Esophagus squamous epithelium (tissue), 5 donors: ENCODE measurements around the gene CRLF1. TPM values are rescaled to one million over a fixed set of nuclear protein-coding genes. Genes with fewer than 3 reads are reported as not detected.

ENCODE experiments used
- DNase-seq: peaks from one replicate; lab custom pipeline; 2025; lab: John Stamatoyannopoulos, UW
- H3K27ac ChIP-seq, 4 donors: fragments of 200-600 bp; sonication (generic); one replicate each; pipeline ENCODE4 v1.5.1; 2016 to 2019; ENCODE audit warnings: mild to moderate bottlenecking in 1 of 4
- H3K27me3 ChIP-seq, 4 donors: fragments of 200-600 bp; sonication (generic); 1 replicate in 3 of 4; 2 replicates in 1 of 4; pipeline versions ENCODE4 v1.5.1 to v1.6.0; 2017 to 2021; ENCODE audit warnings: antibody characterized with exemption in 1 of 4
- H3K36me3 ChIP-seq, 3 donors: fragments of 200-600 bp; sonication (generic); one replicate each; pipeline ENCODE4 v1.5.1; 2016 to 2019
- H3K4me1 ChIP-seq, 3 donors: fragments of 200-600 bp; sonication (generic); one replicate each; pipeline ENCODE4 v1.5.1; 2017 to 2019
- H3K4me3 ChIP-seq, 4 donors: fragments of 200-600 bp; sonication (generic); 1 replicate in 3 of 4; 2 replicates in 1 of 4; pipeline ENCODE4 v1.5.1; 2016 to 2019; ENCODE audit warnings: mild to moderate bottlenecking in 2 of 4, moderate library complexity in 1 of 4
- H3K9me3 ChIP-seq, 3 donors: fragments of 200-600 bp; sonication (generic); one replicate each; pipeline ENCODE4 v1.5.1; 2016 to 2019
- CTCF ChIP-seq, 6 experiments: fragments of 450-650 bp in 4 of 6; fragments of 200-600 bp in 2 of 6; sonication (generic) in 2 of 6; IDR thresholded peaks; one replicate each; pipeline ENCODE4 v1.5.1; 2016 to 2019; ENCODE audit warnings: antibody characterized with exemption in 6 of 6, mild to moderate bottlenecking in 4 of 6, moderate library complexity in 4 of 6
- POLR2A ChIP-seq, 4 donors: fragments of 450-650 bp; IDR thresholded peaks; one replicate each; pipeline ENCODE4 v1.6.1; 2017; ENCODE audit warnings: antibody characterized with exemption in 4 of 4, mild to moderate bottlenecking in 4 of 4, moderate library complexity in 3 of 4
- WGBS, 2 donors: methylation state at CpG; one replicate each; pipeline ENCODE4 v1.1.5; 2018; 5-methylcytosine and 5-hydroxymethylcytosine counted together
- intact Hi-C: fragments of 100-400 bp; cut with DNase I; formaldehyde crosslinking; loops from one replicate; pipeline ENCODE4 v1.15.0; 2022
- total RNA-seq, 4 donors: library from RNA; depleted of rRNA; stranded (reverse); fragments of >200 nt; gene quantifications; one replicate each; pipeline ENCODE4 v1.1.0, GENCODE V29; 2016
- donor health status: DM: yes; HTN: yes; CAD: no.

CRLF1 gene
- total RNA-seq, 4 donors from 2014 or later = 13.2 to 82.6 (median 19.3) TPM

GRCh38 chr19:18591735-18592385 is 14.7 kb downstream of the CRLF1 start:
- Histone ChIP-seq H3K4me1 (peaks cover 28 to 52% (median 34%) of the 10 kb centered on the region in 3 donors), H3K27me3 (peaks cover 0 to 20% (median 0%) of the 10 kb centered on the region in 4 donors), H3K36me3 (peaks cover 0 to 20% (median 7%) of the 10 kb centered on the region in 3 donors), H3K27ac (peak overlapping the region in 1 of 4 donors; percentile 25), H3K9me3 (no peaks in the 10 kb centered on the region), H3K4me3 (no peak overlapping the region)
- no peak for DNase-seq
- no peak for TF ChIP-seq CTCF (IDR thresholded peaks at IDR 0.05)
- TF ChIP-seq POLR2A (IDR thresholded peaks at IDR 0.05) = no peak
- WGBS, 2 donors = 69 to 77% methylated on average over 8 to 9 of the region's 22 CpGs
- intact Hi-C loops = loop anchor here (5.0 to 10.0 kb wide), 2 partner anchors 83 to 255 kb away; no protein-coding TSS in a partner anchor

GRCh38 chr19:18590273-18591272 is 16.0 kb downstream of the CRLF1 start:
- Histone ChIP-seq H3K27ac (peak overlapping the region in 2 of 4 donors; percentile 52 to 95), H3K9me3 (no peaks in the 10 kb centered on the region), H3K4me1 (peaks cover 28 to 52% (median 34%) of the 10 kb centered on the region in 3 donors), H3K4me3 (no peak overlapping the region), H3K27me3 (peaks cover 0 to 12% (median 0%) of the 10 kb centered on the region in 4 donors), H3K36me3 (peaks cover 0 to 20% (median 7%) of the 10 kb centered on the region in 3 donors)
- TF ChIP-seq CTCF (IDR thresholded peaks at IDR 0.05) (peak in 2 of 6 experiments; percentile 10 to 33), POLR2A (IDR thresholded peaks at IDR 0.05) (no peak)
- no peak for DNase-seq
- 62 to 68% methylated on average over 19 to 27 of the region's 40 CpGs for WGBS, 2 donors
- intact Hi-C loops = loop anchor here (5.0 to 10.0 kb wide), 2 partner anchors 84 to 257 kb away; no protein-coding TSS in a partner anchor

GRCh38 chr19:18589380-18590272 is 17.0 kb downstream of the CRLF1 start:
- Histone ChIP-seq H3K4me1 (peaks cover 22 to 46% (median 24%) of the 10 kb centered on the region in 3 donors), H3K9me3 (no peaks in the 10 kb centered on the region), H3K36me3 (peaks cover 0 to 20% (median 7%) of the 10 kb centered on the region in 3 donors), H3K4me3 (peak overlapping the region; percentile 62 to 95 (median 84)), H3K27me3 (peaks cover 0 to 2% (median 0%) of the 10 kb centered on the region in 4 donors), H3K27ac (peak overlapping the region; percentile 85 to 95 (median 90))
- TF ChIP-seq CTCF (IDR thresholded peaks at IDR 0.05) (peak in 4 of 6 experiments; percentile 13 to 49 (median 35)), POLR2A (IDR thresholded peaks at IDR 0.05) (no peak)
- intact Hi-C loops = loop anchor here (5.0 to 10.0 kb wide), 2 partner anchors 85 to 258 kb away; no protein-coding TSS in a partner anchor
- WGBS, 2 donors = 12 to 14% methylated on average over 20 to 38 of the region's 52 CpGs
- no peak for DNase-seq

- intact Hi-C loops = no loop called here
Observed at GRCh38 chr19:18588611-18589379, 17.8 kb downstream of the CRLF1 start, which contains the start of gene REX1BD. Gene REX1BD, plus strand, starts transcription at chr19:18588798. Its CDS starts 4 bp downstream, at chr19:18588802.

More at GRCh38 chr19:18588611-18589379, 17.8 kb downstream of the CRLF1 start, which contains the start of gene REX1BD:
- Histone ChIP-seq H3K4me1 (peaks cover 14 to 37% (median 22%) of the 10 kb centered on the region in 3 donors), H3K36me3 (peaks cover 0 to 20% (median 7%) of the 10 kb centered on the region in 3 donors), H3K4me3 (peak within 1 kb of the TSS; percentile 62 to 95 (median 84)), H3K9me3 (no peaks in the 10 kb centered on the region), H3K27ac (peak within 1 kb of the TSS; percentile 85 to 95 (median 90)), H3K27me3 (no peaks in the 10 kb centered on the region)
- TF ChIP-seq CTCF (IDR thresholded peaks at IDR 0.05) (peak; percentile 79 to 92 (median 84)), POLR2A (IDR thresholded peaks at IDR 0.05) (peak in 1 of 4 donors; percentile 59)
- DNase-seq = no peak
- 5% methylated on average over 4 of the region's 72 CpGs; no CpG with 5 or more reads in 1 of the 2 donors for WGBS, 2 donors
